ENCODE data around the gene MYLK.

GRCh38 chr3:123561188-123561587 is 322.9 kb downstream of the MYLK start:
- TF ChIP-seq EZH2 (IDR thresholded peaks at IDR 0.05; ENCODE audit: borderline replicate concordance, insufficient read depth, low read depth, low read length, poor library complexity, severe bottlenecking): no peak
- TF ChIP-seq, protein P1, sequence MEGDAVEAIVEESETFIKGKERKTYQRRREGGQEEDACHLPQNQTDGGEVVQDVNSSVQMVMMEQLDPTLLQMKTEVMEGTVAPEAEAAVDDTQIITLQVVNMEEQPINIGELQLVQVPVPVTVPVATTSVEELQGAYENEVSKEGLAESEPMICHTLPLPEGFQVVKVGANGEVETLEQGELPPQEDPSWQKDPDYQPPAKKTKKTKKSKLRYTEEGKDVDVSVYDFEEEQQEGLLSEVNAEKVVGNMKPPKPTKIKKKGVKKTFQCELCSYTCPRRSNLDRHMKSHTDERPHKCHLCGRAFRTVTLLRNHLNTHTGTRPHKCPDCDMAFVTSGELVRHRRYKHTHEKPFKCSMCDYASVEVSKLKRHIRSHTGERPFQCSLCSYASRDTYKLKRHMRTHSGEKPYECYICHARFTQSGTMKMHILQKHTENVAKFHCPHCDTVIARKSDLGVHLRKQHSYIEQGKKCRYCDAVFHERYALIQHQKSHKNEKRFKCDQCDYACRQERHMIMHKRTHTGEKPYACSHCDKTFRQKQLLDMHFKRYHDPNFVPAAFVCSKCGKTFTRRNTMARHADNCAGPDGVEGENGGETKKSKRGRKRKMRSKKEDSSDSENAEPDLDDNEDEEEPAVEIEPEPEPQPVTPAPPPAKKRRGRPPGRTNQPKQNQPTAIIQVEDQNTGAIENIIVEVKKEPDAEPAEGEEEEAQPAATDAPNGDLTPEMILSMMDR (IDR thresholded peaks at IDR 0.05): no peak

Data from B cell (primary cell).